Keratinocyte (primary cell): ENCODE results near the gene KRTAP12-1.

Experiments
- CTCF ChIP-seq, 3 experiments: IDR thresholded peaks in 1 of 3; conservative IDR thresholded peaks in 1 of 3; optimal IDR thresholded peaks in 1 of 3; 2 replicates in 2 of 3; 3 replicates in 1 of 3; pipeline versions ENCODE3 to v1.5.1; 2011; ENCODE audit warnings: low read length in 3 of 3, mild to moderate bottlenecking in 3 of 3, moderate library complexity in 2 of 3, control low read depth in 1 of 3, inconsistent platforms in 1 of 3; ENCODE audit not compliant: insufficient read depth in 2 of 3; ENCODE audit errors: extremely low read depth in 1 of 3
- EZH2 ChIP-seq: IDR thresholded peaks from one replicate; pipeline ENCODE4 v1.6.1; 2012; ENCODE audit warnings: inconsistent platforms, mild to moderate bottlenecking, low read length, moderate library complexity

DNA sequence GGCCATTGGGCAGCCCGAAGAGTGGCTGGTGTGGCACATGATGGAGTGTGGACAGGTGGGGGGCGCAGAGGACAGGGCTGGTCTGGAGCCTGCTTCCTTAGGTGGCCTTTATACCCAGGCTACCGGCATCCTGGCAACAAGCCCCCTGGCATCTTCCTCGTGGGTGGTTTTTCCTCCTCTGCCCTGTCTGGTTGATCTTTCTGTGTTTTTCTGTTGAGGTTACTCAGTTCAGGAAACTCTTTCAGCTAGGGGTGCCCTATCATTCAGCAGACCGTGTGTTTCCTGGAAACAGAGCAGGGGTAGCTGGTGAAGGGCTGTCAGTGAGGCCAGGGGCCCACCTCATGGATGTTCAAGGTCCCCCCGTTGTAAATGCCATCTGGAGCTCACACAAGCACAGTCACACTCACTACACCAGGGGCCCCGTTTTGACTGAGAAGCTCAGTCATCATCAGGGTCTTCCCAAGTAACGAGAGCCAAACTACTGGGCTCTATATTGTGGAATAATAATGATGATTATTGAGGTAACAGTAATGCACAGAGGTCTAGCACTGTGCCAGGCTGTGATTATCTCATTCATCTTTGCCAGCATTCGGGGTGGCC, 27.3 kb downstream of the KRTAP12-1 start, which contains the start of gene KRTAP12-4:
- TF ChIP-seq CTCF (optimal IDR thresholded peaks at IDR 0.05 in 1 of 3, IDR thresholded peaks at IDR 0.05 in 1 of 3, conservative IDR thresholded peaks at IDR 0.05 in 1 of 3; ENCODE audit: extremely low read depth in 1 of 3, insufficient read depth in 2 of 3, low read length in 3 of 3) = no peak
- TF ChIP-seq EZH2 = no peak
